Stimulated activated CD8-positive, alpha-beta memory T cell treated with anti-CD3 and anti-CD28 coated beads, Interleukin-2, amount 100 ng/mL, for 48 hours (primary cell): ENCODE measurements around the gene CPXM1.
A peak's percentile ranks its signal among the peaks of the same experiment; 100 is the strongest.

Source experiments
- DNase-seq, 2 donors: peaks; one replicate each; pipeline ENCODE4 v3.0.0-alpha.2; 2020; ENCODE audit warnings: low read depth in 2 of 2

CPXM1 gene

DNA sequence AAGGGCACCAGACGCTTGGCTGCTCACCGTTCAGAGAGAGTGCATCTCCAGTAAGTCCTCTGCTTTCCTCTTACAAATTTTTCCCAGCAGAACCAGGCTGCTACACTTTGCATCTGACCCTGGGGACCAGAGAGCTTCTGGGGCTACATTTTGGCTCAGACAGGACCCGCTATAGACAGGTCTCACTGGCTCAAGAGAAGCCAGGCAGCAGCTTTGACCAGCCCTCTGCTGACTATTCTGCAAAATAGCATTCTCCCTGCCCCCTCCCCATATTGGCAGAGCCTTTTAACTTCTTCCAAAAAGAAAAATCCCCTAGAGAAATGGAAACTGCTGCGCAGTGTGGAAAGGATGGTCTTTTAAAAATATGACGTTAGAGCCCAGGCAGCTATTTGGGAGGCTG, 37.2 kb downstream of the CPXM1 start:
- DNase-seq = no peak

DNA sequence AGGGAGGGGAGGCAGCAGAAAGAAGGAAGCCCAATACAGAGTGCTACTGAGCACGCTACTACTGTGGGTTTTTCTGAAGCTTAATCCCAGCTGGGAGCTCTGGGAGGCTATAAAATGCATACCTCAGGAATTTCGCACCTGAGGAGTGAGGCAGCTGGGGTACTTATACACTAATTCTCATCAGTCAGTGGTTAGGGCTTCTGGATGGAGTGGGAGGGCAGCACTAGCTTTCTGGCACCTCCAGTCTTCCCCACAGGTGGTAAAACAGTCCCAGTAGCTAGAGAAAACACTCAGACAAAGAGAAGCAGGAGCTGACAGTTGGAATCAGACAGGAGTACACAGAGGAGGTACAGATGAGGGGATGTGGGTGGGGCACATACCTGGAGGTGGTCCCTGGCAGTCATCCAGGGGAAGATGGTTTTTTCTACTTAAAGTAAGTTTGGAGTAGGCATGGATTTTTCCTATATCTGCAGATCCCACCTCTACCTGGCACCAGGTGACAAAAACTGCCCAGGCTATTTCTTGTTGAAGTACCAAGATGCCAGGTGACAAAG, 37.8 kb downstream of the CPXM1 start:
- DNase-seq = no peak

DNA sequence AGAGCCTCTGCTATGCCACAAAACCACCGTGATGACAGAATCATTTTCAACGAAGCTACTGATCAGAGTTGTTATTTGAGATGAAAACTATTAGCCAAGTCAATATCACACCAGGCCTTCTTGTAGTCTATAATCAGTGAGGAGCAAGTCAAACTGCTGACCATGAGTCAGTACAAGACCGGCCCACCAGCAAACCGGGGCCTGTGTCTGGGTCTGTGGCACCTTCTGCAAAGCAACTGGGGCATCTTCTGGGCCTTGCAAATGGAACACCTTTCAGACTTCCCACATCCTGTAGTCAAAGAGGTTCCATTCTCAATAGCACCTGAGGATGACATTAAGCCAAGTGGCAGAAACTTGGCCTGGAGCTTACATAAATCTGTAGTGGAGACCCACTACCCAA, 38.5 kb downstream of the CPXM1 start:
- DNase-seq = no peak

DNA sequence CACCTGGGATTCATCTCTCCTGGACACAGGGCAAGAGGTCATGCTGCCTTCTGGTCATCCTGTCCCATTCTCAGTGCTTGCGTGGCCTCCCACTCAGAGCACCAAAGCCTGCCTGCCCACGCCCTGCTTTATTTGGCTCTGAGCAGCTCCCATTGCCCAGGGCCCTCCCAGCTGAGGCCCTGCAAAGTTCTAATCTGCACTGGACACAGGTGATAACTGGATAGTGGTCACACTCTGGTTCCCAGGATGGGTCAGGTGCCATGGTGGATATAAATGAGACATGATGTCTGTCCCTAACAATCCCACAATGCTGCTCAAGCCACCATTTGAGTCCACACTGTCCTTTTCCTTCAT, 39.5 kb downstream of the CPXM1 start:
- DNase-seq = no peak

DNA sequence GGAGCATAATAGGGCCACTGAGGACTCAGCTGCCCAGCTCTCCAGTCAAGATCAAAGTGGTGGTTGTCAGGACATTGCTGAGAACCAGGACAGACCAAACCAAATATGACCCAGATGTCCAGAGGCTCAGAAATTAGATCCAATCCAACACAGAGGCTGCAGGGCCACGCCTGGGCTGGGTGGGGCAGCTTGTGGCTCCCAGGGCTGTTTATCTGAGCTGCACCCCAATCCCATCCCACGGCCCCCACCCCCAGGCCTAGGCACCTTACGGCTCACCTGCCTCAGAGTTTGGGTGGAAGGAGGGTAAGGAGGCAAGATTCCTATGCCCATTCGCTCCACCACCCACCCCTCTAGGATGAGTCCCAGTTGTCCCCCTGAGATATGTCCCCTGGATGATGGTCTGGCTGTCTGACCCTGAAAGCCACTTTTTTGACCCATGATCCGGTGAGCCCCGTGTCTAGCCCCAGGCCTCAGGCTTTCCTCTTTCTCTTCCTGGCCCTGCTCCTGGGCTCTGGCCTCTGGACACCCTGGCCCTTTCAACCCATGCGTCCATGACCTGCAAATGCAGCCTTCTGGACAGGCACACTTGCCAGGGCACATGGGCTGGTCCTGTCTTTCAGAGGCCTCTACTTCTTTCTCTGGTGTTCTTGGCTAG, 40.0 kb downstream of the CPXM1 start:
- DNase-seq = no peak

DNA sequence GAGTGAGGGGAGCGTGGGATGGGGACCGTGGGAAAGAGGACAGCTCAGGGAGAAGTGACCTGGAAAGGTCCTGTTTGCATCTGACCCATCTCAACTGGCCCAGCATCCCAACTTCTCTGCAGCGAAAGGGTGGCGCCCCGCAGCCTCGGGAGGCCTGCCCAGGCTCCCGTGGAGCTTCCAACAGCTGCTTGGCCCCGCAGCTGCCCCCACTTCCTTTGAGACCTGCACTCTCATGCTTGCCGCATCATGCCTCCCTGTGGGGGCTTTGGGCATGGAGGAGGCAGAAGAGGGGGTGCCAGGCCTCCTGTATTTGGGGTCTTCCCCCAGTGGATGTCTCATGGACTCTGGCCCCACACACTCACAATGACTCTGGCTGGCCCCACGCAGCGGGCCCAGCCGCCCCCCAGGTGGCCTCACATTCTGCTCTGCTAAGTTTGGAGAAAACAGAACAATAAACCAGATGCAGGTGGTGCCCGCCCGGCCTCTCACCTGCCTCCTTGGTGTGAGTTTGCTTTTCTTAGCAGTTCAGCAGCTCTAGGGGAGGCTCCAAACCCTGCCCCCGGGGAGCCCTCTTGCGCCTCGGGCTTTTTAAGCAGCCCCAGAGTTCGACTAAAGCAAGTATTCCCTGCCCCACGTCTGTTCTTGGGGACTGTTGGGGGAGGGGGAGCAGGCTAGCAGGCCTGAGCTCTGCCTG, 40.7 kb downstream of the CPXM1 start:
- DNase-seq = no peak

DNA sequence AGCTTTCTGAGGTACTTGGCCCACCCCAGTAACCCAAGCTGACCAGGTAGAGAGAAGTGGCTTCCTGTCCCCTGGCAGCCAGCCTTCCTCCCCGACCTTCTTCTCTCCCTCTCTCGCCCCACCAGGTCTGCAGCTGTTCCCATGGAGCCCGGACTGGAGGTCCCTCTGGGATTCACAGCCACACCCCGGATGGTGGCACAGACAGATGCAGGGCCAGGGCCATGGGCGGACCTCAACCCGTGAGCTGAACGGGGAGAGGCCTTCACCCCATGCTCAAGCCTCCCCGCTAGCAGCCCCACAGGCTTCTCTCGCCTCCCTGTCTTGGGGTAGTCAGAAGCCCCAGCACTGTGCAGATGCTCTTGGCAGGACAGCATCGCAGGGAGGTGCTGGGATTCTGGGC, 41.3 kb downstream of the CPXM1 start:
- no peak for DNase-seq

DNA sequence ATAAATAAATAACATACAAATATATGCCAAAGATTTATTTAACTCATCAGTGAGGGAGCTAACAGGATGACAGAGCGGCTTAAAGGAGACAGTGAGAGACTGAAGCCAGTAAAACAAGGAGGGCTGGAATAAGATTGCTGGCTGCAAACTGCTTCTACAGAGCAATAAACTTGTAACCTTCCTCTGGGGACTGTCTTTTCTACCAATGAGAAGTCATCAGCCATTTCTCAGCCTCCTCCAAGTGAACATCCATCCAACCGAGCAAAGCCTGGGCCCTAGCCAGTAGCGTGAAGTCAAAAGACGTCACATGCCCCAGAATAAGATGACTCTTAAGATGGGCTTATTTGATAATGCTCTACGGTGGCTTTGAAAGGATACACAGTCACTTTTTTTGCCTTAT, 42.5 kb downstream of the CPXM1 start:
- DNase-seq = no peak

DNA sequence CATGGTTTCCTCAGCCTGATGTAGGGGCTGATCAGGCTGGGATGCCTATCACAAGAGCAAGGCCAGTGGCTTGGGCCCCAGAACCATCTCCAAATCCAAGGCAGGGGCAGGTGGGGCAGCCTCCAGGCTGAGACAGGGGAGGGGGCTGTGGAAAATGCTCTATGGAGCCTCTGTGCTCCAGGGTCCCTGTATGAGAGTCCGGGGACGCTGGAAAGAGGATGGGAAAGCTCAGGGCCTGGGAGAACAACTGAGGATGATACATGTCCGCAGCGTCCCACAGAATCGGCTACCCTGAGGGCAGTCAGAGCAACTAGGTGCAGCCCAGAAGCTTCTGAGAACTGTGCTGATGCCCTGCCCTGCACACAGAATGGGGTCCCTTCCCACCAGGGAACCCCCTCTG, 43.4 kb downstream of the CPXM1 start:
- DNase-seq = no peak

DNA sequence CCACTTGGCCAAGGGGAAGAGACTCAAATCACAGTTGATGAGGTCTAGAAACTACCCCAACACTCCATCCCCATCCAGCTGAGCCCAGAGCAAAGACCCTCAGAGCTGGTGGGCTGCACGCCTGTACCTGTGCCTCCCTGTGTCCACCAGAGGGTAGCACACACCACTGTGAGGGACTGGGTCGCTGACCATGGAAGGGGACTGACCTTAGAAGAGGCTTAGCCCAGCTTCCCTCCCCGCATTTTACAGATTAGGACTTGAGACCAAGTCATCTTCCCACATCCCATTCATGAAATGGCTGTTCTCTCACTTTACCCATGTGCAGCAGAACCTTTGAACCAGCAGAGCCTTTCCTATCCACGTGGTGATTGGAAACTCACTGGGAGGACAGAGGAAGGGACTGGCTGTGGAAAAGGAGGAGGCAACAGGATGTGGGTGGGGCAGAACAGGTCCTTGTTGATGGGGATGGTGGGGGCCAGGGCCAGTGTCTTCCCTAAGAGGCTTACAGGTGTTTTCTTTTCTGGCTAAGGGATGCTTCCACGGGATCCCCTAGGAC, 44.3 kb downstream of the CPXM1 start:
- DNase-seq = no peak

DNA sequence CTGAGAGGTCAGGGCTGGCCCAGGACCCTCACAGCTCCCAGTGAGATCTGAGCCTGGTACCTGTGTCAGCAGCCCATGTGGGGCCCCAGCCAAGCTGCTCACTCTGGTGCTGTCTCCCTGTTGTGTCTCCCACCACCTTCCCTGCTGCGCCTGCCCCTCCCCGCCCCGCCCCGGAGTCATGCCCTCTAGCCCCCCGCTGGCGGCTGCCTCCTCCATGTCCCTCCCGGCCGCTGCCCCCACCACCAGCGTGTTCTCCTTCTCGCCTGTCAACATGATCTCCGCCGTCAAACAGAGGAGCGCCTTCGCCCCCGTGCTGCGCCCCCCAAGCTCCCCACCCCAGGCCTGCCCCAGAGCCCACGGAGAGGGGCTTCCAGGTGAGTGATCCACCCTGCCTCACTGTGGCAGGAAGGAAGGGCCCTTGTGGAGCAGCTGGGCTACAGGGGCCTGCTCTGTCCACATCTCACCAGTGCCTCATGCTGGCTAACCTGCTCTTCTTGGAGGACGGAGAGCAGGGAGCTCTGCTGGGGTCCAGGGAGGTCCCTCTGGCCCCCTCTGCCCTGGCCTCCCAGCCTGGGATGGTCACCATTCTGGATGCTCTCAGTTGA, 44.9 kb downstream of the CPXM1 start:
- DNase-seq = no peak

DNA sequence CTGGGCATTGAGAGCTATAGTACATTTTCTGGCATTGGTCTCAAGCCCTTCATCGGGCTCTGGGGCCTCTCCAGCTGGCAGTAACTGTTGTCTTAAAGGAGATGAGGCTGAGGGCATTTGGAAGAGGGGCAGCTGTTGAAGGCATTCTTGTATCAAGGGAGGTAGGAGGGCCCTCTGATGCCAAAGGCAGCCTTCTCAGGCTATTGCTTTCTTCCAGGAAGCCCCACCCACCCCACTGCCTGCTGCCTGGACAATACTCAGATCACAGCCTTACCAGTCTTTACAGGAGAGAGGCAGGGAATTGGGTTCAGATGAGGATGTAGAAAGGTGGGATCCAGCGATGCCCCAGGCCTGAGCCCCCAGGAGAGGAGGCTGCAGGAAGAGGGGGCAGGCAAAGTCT, 46.0 kb downstream of the CPXM1 start:
- DNase-seq = no peak

DNA sequence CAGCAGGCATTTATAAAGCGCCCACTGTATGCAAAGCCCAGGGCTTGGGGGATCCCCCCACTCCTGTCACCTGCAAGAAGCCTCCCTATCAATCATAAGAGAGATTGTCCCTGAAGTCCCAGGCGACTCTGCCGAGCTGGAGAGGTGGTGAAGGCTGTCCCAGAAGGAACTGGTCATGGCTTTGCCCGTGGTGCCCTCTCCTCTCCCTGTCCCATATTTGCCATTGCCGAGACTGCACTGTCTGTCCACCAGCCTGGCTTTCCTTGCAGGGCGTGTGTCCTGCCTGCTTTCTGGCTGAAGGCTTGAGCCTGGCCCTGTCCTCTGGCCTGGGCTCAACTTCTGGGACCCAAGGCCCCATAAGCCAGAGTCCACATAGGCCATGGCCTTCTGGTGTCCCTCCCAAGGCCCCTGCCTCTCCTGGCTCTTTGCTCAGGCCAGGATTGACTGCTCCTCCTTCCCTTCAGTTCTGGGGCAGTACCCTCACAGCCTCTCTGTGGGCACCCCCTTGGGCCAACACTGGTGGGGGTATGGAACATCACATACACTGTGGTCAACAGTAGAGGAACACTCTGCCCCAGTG, 46.9 kb downstream of the CPXM1 start:
- DNase-seq = no peak

DNA sequence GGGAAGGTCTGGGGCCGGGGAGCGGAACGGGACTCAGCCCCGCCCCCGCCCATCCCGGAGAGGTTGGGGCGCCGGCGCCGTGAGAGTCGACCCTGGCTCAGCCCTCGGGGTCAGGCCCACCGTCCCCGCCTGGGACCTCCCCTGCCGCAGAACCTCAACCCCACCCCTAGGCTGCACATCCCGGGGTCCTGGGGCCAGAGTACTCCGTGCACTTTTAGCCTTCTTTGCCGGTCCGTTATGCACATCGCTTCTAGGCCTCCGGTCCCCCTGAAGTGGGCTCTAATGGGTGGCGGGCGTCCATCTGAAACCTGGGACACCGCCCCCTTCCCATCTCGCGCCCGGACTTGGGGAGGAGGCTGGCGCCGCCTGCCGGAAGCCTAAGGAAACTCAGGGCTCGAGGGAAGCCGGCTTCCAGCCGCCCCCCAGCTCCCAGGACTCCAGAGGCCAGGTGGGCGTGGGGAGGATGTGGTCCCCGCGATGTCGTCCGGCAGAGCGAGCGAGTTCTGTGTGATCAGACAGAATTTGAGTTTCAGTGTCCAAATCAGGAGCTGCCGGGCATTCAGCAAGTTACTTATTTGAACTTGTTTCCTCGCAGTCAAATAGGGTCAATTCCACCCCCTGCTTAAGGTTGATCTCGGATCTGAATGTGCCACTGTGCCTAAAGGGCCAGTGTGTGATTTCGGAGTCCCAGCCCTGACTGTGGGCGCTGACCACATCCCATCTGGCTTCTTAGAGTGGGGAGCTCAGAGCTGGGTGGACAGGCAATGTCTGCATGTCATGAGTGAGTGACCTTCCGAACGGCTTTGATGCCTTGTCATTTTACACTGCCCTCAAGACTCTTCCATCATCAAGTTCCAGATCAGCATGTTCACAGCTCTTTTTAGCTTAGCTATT, 47.6 kb downstream of the CPXM1 start:
- DNase-seq = peak in 1 of 2 donors; percentile 37

DNA sequence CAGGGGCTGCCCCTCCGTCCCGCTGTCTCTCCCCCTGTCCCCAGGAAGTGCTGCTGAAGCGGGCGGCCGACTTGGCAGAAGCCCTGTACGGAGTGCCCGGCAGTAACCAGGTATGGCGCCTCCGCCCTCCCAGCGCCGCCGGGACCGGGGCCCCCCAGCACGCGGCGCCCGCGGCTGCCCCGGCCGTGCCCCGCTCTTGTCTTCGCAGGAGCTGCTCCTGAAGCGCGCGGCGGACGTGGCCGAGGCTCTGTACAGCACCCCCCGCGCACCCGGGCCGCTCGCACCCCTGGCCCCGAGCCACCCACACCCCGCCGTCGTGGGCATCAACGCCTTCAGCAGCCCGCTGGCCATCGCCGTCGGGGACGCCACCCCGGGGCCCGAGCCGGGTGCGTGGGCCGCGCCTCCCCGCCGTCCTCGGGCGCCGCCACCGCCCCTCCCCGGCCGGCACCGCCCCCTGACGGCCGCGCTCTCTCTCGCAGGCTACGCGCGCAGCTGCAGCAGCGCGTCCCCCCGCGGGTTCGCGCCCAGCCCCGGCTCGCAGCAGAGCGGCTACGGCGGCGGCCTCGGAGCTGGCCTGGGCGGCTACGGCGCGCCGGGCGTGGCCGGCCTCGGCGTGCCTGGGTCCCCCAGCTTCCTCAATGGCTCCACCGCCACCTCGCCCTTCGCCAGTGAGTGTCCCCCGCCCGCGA, 48.4 kb downstream of the CPXM1 start:
- DNase-seq = no peak

DNA sequence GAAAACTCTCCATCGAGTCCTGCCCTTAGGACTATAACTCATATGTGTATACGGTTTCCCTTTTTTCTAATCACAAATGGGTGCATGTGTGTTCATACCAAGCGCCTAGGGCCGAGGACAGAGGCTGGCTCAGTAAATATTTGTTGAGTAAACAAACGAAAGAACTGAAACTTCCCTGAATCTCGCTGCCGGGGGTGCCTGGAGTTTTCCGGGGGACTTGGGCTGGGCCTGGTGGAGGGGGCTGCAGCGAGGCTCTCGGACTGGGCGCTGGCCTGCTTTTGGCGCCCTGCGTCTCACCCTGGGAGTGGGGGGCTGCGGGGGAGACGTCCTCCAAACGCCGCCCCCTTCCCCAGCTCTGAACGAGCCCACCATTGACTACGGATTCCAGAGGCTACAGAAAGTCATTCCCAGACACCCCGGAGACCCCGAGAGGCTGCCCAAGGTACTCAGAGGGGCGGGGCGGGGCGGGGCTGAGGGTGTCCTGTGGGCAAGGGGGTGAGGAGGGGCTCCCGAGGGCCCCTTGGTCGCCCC, 49.0 kb downstream of the CPXM1 start:
- no peak for DNase-seq

DNA sequence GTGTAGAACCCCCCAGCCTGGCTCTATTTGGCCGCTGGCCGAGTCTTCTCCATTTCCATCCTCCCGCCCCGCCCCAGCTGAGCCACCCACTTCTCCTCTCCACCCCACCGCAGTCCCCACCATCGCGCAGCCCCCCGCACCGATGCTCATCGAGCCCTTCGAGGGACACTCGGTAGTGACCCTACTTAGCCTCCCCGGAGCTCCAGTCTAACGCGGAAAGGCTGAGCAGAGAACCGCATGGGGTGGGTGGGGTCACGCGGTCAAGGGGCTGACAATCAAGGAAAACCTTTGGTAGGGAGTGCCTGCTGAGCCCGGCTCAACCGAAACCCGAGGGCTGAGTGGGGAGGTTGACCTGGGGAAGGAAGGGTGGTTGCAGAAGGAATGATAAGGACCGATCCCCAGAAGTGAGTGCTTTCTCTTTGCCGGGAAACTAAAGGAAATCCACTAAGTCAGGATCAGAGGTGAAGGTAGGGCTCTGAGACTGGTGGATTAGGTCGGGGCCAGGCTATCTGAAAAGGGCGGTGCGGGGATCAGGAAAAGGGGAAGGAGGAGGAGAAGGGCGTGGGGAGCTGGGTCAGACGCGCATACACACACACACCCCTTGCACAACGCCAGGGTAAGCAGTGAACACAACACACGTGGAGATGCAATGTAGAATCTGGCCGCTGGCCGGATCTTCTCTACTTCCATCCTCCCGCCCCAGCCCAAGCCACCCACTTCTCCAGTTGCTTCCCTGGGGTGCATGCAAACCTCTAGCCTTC, 49.8 kb downstream of the CPXM1 start:
- DNase-seq = no peak

DNA sequence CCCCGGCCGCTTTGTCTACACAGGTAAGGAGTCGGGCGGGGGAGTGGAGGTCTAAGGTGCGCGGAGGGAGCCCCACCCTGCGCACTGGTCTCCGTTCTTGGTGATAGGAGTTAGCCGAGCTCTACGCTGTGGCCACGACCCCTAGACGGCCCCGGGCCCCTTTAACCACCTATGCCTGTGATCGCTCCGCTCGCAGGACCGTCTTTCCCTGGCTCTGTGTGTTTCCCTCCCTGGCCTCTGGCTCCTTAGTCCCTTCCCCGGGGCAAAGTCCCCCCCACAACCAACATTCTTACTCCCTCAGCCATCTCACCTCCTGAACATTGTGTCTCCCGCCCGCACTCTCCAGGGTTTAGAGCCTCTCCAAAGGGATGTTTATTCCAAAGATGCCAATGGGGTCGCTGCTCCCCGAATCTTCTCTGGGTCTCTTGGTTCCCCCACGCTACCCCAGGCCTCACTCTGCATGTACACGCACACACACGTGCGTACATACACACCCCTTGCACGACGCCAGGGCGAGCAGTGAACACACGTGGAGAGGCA, 50.4 kb downstream of the CPXM1 start:
- DNase-seq = no peak

DNA sequence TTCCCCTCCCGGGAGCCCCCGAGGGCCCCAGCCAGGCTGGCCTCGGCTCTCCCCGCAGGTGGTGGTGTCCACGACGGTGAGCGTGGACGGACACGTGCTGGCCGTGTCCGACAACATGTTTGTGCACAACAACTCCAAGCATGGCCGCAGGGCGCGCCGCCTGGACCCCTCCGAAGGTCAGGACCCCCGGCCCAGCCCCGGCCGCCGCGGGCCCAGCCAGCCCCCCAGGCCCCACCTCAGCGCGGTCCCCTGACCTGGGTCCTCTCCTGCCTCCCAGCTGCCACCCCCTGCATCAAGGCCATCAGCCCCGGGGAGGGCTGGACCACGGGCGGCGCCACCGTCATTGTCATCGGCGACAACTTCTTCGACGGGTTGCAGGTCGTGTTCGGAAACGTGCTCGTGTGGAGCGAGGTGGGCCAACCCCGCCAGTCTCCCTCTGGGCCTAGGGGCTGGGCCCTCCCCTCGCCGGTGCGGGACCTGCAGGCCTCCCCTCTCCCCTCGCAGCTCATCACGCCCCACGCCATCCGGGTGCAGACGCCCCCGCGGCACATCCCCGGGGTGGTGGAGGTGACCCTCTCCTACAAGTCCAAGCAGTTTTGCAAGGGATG, 51.0 kb downstream of the CPXM1 start:
- no peak for DNase-seq
